NCI-H1930 (cell line): ENCODE measurements around the gene CALCB.

ENCODE experiments used
- DNase-seq, 2 experiments: peaks; one replicate each; lab custom pipeline; 2025; lab: John Stamatoyannopoulos, UW

Gene CALCB

DNA sequence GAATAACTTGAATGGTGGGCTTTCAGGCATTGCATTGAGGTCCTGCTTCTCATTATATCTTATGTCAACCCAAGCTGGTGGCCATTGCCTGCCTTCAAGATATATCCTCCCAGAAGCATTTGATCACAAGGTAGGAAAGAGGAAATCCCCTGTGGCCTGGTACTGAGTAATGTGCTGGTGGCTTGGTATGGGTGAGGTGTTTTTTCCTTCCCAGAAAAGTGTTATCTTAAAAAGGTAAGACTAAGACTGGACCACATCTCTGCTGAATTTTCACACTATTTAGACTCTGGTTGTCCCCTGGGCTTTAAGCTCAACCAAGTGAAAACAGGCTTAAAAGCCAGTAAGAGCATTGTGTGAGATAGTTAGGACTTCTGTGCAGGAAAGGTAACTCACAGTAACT, 45.0 kb downstream of the CALCB start:
- no peak for DNase-seq

GRCh38 chr11:15119352-15119751, 46.0 kb downstream of the CALCB start:
- DNase-seq = no peak

DNA sequence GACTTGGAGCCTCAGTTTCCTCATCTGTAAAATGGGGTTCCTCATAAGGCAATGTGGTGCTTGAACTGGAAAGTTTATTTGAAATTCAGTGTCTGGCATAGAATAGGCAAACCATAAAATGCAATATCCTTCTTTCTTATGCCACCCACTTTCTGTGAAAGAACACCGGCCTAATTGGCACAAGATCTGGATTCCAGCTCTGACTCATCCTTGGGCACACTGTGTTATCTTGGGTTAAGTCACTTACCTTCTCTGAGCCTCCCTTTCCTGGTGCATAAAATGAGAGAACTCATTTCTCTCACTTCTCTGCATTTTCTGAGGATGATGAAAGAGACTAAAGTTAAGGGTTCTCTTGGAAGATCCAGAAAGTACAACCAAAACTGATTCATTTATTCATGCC, 46.4 kb downstream of the CALCB start:
- no peak for DNase-seq

DNA sequence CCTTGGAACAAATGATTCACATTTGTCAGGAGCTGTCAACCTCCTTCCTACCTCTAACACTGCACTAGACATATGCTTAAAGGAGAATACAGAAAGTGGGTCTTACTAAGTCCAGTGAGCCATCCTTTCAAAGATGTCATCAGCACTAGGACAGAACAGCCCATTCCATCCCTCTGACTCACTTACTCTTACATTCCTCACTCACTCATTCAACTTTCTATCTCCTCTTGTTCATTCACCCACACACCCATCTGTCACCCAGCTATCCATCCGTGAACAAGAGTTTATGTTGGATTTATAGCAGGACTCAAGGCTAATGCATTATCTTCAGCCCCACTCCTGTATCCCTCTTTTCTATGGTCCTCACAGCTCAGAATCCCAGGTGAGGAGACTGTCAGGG, 50.5 kb downstream of the CALCB start:
- no peak for DNase-seq

- DNase-seq = no peak
Observed at GRCh38 chr11:15124528-15124927, 51.1 kb downstream of the CALCB start.

DNA sequence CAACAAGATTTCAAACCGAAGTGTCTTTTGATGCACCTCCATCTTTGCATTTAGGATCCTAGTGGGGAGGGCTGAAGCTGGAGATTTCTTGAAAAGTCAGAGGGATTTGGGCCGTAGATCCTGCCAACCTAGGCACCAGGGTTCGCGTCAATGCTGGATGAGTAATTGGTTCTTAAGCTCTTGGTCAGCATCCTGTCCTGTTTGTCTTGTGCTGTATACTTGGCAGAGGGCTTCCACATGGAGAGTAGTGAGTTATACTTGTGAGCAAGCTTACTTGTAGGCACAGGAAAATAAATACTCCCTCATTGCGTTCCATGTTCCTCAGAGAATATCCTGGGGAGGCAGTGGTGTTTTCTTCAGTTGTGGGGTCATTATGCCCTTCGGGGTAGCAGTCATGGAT, 53.9 kb downstream of the CALCB start:
- DNase-seq = no peak
